A549 (cell line): ENCODE data around the gene MYBPC1.

Source experiments
- CHD4 ChIP-seq: fragments of 200-600 bp; sonication (generic); IDR thresholded peaks from 2 replicates; pipeline ENCODE4 v1.6.1; 2016; ENCODE audit warnings: antibody characterized with exemption, mild to moderate bottlenecking, borderline replicate concordance
- MAFK ChIP-seq: fragments of 450-650 bp; IDR thresholded peaks from 2 replicates; pipeline ENCODE4 v1.6.1; 2014; ENCODE audit not compliant: partially characterized antibody
- NFE2L2 ChIP-seq: fragments of 150-350 bp; conservative IDR thresholded peaks from 2 replicates; pipeline ENCODE4 v1.6.1; 2014; ENCODE audit warnings: low read length
- REST ChIP-seq: fragments of 200-600 bp; sonication (generic); IDR thresholded peaks from 2 replicates; pipeline ENCODE4 v1.6.1; 2016; ENCODE audit warnings: antibody characterized with exemption, mild to moderate bottlenecking, moderate library complexity

GRCh38 chr12:101557094-101557493 lies 37.7 kb upstream of the MYBPC1 start:
- TF ChIP-seq REST = no peak
- TF ChIP-seq MAFK = no peak
- no peak for TF ChIP-seq CHD4
- no peak for TF ChIP-seq NFE2L2
